ENCODE results near the gene GALR2. TPM values are rescaled to one million over a fixed set of nuclear protein-coding genes. Genes with fewer than 3 reads are reported as not detected.
"Not testable (repeated sequence)": the region's sequence is repeated elsewhere in the genome, so short reads cannot be mapped to it uniquely, and the experiment has no call there.

Gene GALR2
- 0.19 TPM in 1 of 2 replicates, not detected in the other for total RNA-seq (2014; rRNA removed; shearing (Covaris generic))

- DNase-seq (ENCODE audit: low spot score): no peak
Observed at GRCh38 chr17:76074390-76075363, at the start of gene GALR2. Gene GALR2, plus strand, starts transcription at chr17:76074781. Its CDS starts 103 bp downstream, at chr17:76074884.

- no peak for DNase-seq (ENCODE audit: low spot score)
Observed at GRCh38 chr17:76025294-76025693, 49.3 kb upstream of the GALR2 start.

GRCh38 chr17:76026714-76027158 lies 47.8 kb upstream of the GALR2 start:
- DNase-seq (ENCODE audit: low spot score): no peak

- no peak for DNase-seq (ENCODE audit: low spot score)
Observed at GRCh38 chr17:76027159-76027839, 47.3 kb upstream of the GALR2 start, which contains the start of gene EVPL. Gene EVPL, minus strand, starts transcription at chr17:76027306. Its CDS starts 108 bp downstream, at chr17:76027198.

- DNase-seq (ENCODE audit: low spot score): no peak
Observed at GRCh38 chr17:76032073-76032779, 42.4 kb upstream of the GALR2 start.

- DNase-seq (ENCODE audit: low spot score): no peak
Observed at GRCh38 chr17:76032780-76033108, 41.8 kb upstream of the GALR2 start.

- no peak for DNase-seq (ENCODE audit: low spot score)
Observed at GRCh38 chr17:76033139-76033538, 41.4 kb upstream of the GALR2 start.

- no peak for DNase-seq (ENCODE audit: low spot score)
Observed at GRCh38 chr17:76034428-76035350, 39.9 kb upstream of the GALR2 start.

GRCh38 chr17:76036497-76037261 lies 37.9 kb upstream of the GALR2 start:
- DNase-seq (ENCODE audit: low spot score): no peak

- DNase-seq (ENCODE audit: low spot score): no peak
Observed at GRCh38 chr17:76038050-76038449, 36.5 kb upstream of the GALR2 start.

GRCh38 chr17:76039121-76039520 lies 35.5 kb upstream of the GALR2 start:
- no peak for DNase-seq (ENCODE audit: low spot score)

- no peak for DNase-seq (ENCODE audit: low spot score)
Observed at GRCh38 chr17:76040376-76040775, 34.2 kb upstream of the GALR2 start.

GRCh38 chr17:76042868-76043267 lies 31.7 kb upstream of the GALR2 start:
- not testable (repeated sequence) for DNase-seq (ENCODE audit: low spot score)

- not testable (repeated sequence) for DNase-seq (ENCODE audit: low spot score)
Observed at GRCh38 chr17:76044475-76045007, 30.0 kb upstream of the GALR2 start.

- DNase-seq (ENCODE audit: low spot score): no peak
Observed at GRCh38 chr17:76046064-76046463, 28.5 kb upstream of the GALR2 start.

GRCh38 chr17:76048025-76048605 lies 26.5 kb upstream of the GALR2 start:
- no peak for DNase-seq (ENCODE audit: low spot score)

GRCh38 chr17:76048711-76049110 lies 25.9 kb upstream of the GALR2 start:
- DNase-seq (ENCODE audit: low spot score): peak; percentile 93

- DNase-seq (ENCODE audit: low spot score): no peak
Observed at GRCh38 chr17:76049239-76049638, 25.3 kb upstream of the GALR2 start.

GRCh38 chr17:76049836-76050537 lies 24.6 kb upstream of the GALR2 start:
- no peak for DNase-seq (ENCODE audit: low spot score)

Measured in A172 (cell line).